HEK293 (cell line): Measurements from ENCODE around the gene SPATA1.

Source experiments
- KLF16 ChIP-seq: fragments of 450-650 bp; formaldehyde crosslinking; IDR thresholded peaks from 2 replicates; pipeline ENCODE4 v1.5.1; 2017; ENCODE audit warnings: missing biosample characterization, missing genetic modification characterization
- MZF1 ChIP-seq: fragments of 450-650 bp; formaldehyde crosslinking; IDR thresholded peaks from 2 replicates; pipeline ENCODE4 v1.5.1; 2017; ENCODE audit warnings: missing biosample characterization, missing genetic modification characterization, borderline replicate concordance
- PBX3 ChIP-seq: sonication (generic); formaldehyde crosslinking; IDR thresholded peaks from 2 replicates; pipeline ENCODE4 v1.8.1; 2022; ENCODE audit warnings: mild to moderate bottlenecking, moderate library complexity, missing genetic modification reagents
- PRDM10 ChIP-seq: fragments of 450-650 bp; formaldehyde crosslinking; IDR thresholded peaks from 2 replicates; pipeline ENCODE4 v1.5.1; 2016; ENCODE audit warnings: missing biosample characterization, missing genetic modification characterization
- REST ChIP-seq: fragments of 450-650 bp; formaldehyde crosslinking; IDR thresholded peaks from 2 replicates; pipeline ENCODE4 v1.5.1; 2016; ENCODE audit warnings: missing biosample characterization, missing genetic modification characterization
- SETDB1 ChIP-seq: IDR thresholded peaks from one replicate; pipeline ENCODE4 v1.6.1; 2017; ENCODE audit warnings: mild to moderate bottlenecking, low read length, moderate library complexity, mixed read lengths; ENCODE audit not compliant: insufficient read length
- ZBTB1 ChIP-seq: fragments of 450-650 bp; formaldehyde crosslinking; IDR thresholded peaks from 2 replicates; pipeline ENCODE4 v1.5.1; 2016; ENCODE audit warnings: missing biosample characterization, missing genetic modification characterization
- ZBTB11 ChIP-seq: fragments of 450-650 bp; formaldehyde crosslinking; conservative IDR thresholded peaks from 2 replicates; pipeline ENCODE4 v1.5.1; 2016; ENCODE audit warnings: low read depth, missing biosample characterization, missing genetic modification characterization
- ZEB2 ChIP-seq: fragments of 450-650 bp; formaldehyde crosslinking; IDR thresholded peaks from 2 replicates; pipeline ENCODE4 v1.5.1; 2016; ENCODE audit warnings: missing biosample characterization, missing genetic modification characterization
- ZNF169 ChIP-seq: fragments of 450-650 bp; formaldehyde crosslinking; IDR thresholded peaks from 2 replicates; pipeline ENCODE4 v1.5.1; 2016; ENCODE audit warnings: missing biosample characterization, missing genetic modification characterization
- ZNF350 ChIP-seq: fragments of 450-650 bp; formaldehyde crosslinking; IDR thresholded peaks from 2 replicates; pipeline ENCODE4 v1.5.0; 2017; ENCODE audit warnings: missing biosample characterization, mild to moderate bottlenecking, missing genetic modification characterization
- ZNF354C ChIP-seq: fragments of 450-650 bp; formaldehyde crosslinking; IDR thresholded peaks from 2 replicates; pipeline ENCODE4 v1.5.1; 2016; ENCODE audit warnings: missing biosample characterization, missing genetic modification characterization, low read depth, borderline replicate concordance
- ZNF449 ChIP-seq: fragments of 450-650 bp; formaldehyde crosslinking; IDR thresholded peaks from 2 replicates; pipeline ENCODE4 v1.5.1; 2017; ENCODE audit warnings: missing biosample characterization, mild to moderate bottlenecking, missing genetic modification characterization, moderate library complexity
- ZNF488 ChIP-seq: fragments of 450-650 bp; formaldehyde crosslinking; IDR thresholded peaks from 2 replicates; pipeline ENCODE4 v1.5.1; 2016; ENCODE audit warnings: missing biosample characterization, missing genetic modification characterization
- ZNF510 ChIP-seq: fragments of 450-650 bp; formaldehyde crosslinking; IDR thresholded peaks from 2 replicates; pipeline ENCODE4 v1.5.1; 2018; ENCODE audit warnings: mild to moderate bottlenecking, missing genetic modification characterization, missing biosample characterization; ENCODE audit not compliant: insufficient replicate concordance
- ZNF513 ChIP-seq: fragments of 450-650 bp; IDR thresholded peaks from 2 replicates; pipeline ENCODE4 v1.5.1; 2018; ENCODE audit warnings: missing biosample characterization, missing genetic modification characterization
- ZNF529 ChIP-seq: fragments of 450-650 bp; formaldehyde crosslinking; IDR thresholded peaks from 2 replicates; pipeline ENCODE4 v1.5.1; 2017; ENCODE audit warnings: missing genetic modification characterization, missing biosample characterization; ENCODE audit not compliant: insufficient replicate concordance
- ZNF626 ChIP-seq: fragments of 450-650 bp; sonication (Bioruptor Pico); formaldehyde crosslinking; IDR thresholded peaks from 2 replicates; pipeline ENCODE4 v1.5.1; 2018; ENCODE audit warnings: missing biosample characterization, missing genetic modification characterization, inconsistent platforms
- ZNF747 ChIP-seq: fragments of 450-650 bp; formaldehyde crosslinking; IDR thresholded peaks from 2 replicates; pipeline ENCODE4 v1.5.1; 2016; ENCODE audit warnings: missing biosample characterization, missing genetic modification characterization
- ZSCAN4 ChIP-seq: fragments of 450-650 bp; formaldehyde crosslinking; IDR thresholded peaks from 2 replicates; pipeline ENCODE4 v1.5.1; 2017; ENCODE audit warnings: missing biosample characterization, missing genetic modification characterization
- ZXDB ChIP-seq: fragments of 450-650 bp; formaldehyde crosslinking; IDR thresholded peaks from 2 replicates; pipeline ENCODE4 v1.5.1; 2016; ENCODE audit warnings: missing biosample characterization, missing genetic modification characterization

The SPATA1 gene

GRCh38 chr1:84510668-84511067 is 4.5 kb downstream of the SPATA1 start (continued):
- TF ChIP-seq REST, result no peak
- TF ChIP-seq ZEB2 (tag by site-specific recombination), result no peak
- no peak for TF ChIP-seq ZNF449 (tag by site-specific recombination)
- TF ChIP-seq ZNF488 (tag by site-specific recombination), result no peak
- TF ChIP-seq SETDB1, result peak; percentile 80
- TF ChIP-seq ZBTB1 (tag by site-specific recombination), result no peak
- TF ChIP-seq MZF1, result peak; percentile 65; the same call in 1 of the 2 replicates
- no peak for TF ChIP-seq ZNF169
- TF ChIP-seq ZXDB (tag by site-specific recombination), result peak; percentile 64
- TF ChIP-seq KLF16 (tag by site-specific recombination), result no peak
- no peak for TF ChIP-seq ZNF626 (tag by site-specific recombination)
- TF ChIP-seq PRDM10 (tag by site-specific recombination), result no peak
- TF ChIP-seq ZSCAN4 (tag by site-specific recombination), result no peak
- TF ChIP-seq ZNF354C (tag by site-specific recombination), result no peak
- TF ChIP-seq ZNF529 (tag by site-specific recombination), result no peak
- TF ChIP-seq ZNF350 (tag by site-specific recombination), result no peak
- TF ChIP-seq PBX3, result no peak
- no peak; the same call in 1 of the 2 replicates for TF ChIP-seq ZBTB11
- no peak for TF ChIP-seq ZNF513 (tag by site-specific recombination)
- no peak for TF ChIP-seq ZNF510 (tag by site-specific recombination)
- TF ChIP-seq ZNF747, result no peak
